Measurements from ENCODE around the gene SEMA4D.

Gene SEMA4D

DNA sequence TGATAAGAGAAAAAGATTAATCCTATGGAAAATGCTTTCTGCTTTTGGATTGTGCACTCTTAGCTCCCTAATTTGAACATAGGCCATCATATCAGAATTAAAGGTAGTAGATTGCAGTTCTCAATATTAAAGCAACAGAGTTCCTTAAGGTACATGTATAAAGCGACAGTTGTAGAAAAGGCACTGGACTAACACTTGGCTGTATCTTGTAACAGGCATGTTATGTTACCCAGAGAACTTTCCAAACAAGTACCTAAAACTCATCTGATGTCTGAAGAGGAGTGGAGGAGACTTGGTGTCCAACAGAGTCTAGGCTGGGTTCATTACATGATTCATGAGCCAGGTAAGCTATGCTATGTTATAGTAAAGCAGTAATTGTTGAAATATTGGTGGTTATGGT lies 183.0 kb downstream of the SEMA4D start:
- H3K27ac ChIP-seq: no peak overlapping the region
- no peak overlapping the region for H3K4me3 ChIP-seq (ENCODE audit: low read depth, low read length)
- H3K9me3 ChIP-seq (ENCODE audit: control insufficient read depth, low read length): no peaks in the 10 kb centered on the region
- no peaks in the 10 kb centered on the region for H3K79me2 ChIP-seq
- TF ChIP-seq, protein P1, sequence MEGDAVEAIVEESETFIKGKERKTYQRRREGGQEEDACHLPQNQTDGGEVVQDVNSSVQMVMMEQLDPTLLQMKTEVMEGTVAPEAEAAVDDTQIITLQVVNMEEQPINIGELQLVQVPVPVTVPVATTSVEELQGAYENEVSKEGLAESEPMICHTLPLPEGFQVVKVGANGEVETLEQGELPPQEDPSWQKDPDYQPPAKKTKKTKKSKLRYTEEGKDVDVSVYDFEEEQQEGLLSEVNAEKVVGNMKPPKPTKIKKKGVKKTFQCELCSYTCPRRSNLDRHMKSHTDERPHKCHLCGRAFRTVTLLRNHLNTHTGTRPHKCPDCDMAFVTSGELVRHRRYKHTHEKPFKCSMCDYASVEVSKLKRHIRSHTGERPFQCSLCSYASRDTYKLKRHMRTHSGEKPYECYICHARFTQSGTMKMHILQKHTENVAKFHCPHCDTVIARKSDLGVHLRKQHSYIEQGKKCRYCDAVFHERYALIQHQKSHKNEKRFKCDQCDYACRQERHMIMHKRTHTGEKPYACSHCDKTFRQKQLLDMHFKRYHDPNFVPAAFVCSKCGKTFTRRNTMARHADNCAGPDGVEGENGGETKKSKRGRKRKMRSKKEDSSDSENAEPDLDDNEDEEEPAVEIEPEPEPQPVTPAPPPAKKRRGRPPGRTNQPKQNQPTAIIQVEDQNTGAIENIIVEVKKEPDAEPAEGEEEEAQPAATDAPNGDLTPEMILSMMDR (IDR thresholded peaks at IDR 0.05): no peak
- H3K4me2 ChIP-seq (ENCODE audit: low read length): no peak overlapping the region
- H3K27me3 ChIP-seq (ENCODE audit: control insufficient read depth, insufficient read depth, low read length): no peaks in the 10 kb centered on the region
- peaks cover 6% of the 10 kb centered on the region for H3K4me1 ChIP-seq
- no peaks in the 10 kb centered on the region for H3K36me3 ChIP-seq (ENCODE audit: control insufficient read depth, insufficient read depth, low read length)
- H3K9ac ChIP-seq: no peak overlapping the region
- no peak overlapping the region for H2AFZ ChIP-seq

DNA sequence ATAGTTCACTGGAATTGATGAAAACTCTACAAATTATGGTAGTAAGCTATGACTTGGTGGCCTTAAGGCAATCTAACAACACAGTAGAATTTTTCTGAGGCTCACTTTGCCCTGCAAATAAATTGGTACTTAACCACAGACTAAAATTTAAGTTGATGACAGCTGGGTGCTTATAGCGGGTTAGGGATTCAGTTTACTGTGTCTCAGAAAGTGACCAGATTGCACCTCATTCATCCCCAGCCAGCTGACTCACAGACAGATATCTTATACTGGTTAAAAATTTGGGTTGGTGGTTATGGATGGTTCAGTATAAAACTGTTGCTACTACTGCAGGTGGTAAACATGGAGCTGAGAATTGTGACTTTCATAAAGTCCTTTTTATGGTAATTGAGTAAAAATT lies 184.1 kb downstream of the SEMA4D start:
- no peak overlapping the region for H3K4me2 ChIP-seq (ENCODE audit: low read length)
- no peak overlapping the region for H3K4me3 ChIP-seq (ENCODE audit: low read depth, low read length)
- H3K4me1 ChIP-seq: peaks cover 4% of the 10 kb centered on the region
- TF ChIP-seq, protein P1 (IDR thresholded peaks at IDR 0.05): no peak
- H3K36me3 ChIP-seq (ENCODE audit: control insufficient read depth, insufficient read depth, low read length): no peaks in the 10 kb centered on the region
- no peaks in the 10 kb centered on the region for H3K79me2 ChIP-seq
- no peak overlapping the region for H3K9ac ChIP-seq
- no peaks in the 10 kb centered on the region for H3K27me3 ChIP-seq (ENCODE audit: control insufficient read depth, insufficient read depth, low read length)
- no peaks in the 10 kb centered on the region for H3K9me3 ChIP-seq (ENCODE audit: control insufficient read depth, low read length)
- no peak overlapping the region for H2AFZ ChIP-seq
- H3K27ac ChIP-seq: no peak overlapping the region

DNA sequence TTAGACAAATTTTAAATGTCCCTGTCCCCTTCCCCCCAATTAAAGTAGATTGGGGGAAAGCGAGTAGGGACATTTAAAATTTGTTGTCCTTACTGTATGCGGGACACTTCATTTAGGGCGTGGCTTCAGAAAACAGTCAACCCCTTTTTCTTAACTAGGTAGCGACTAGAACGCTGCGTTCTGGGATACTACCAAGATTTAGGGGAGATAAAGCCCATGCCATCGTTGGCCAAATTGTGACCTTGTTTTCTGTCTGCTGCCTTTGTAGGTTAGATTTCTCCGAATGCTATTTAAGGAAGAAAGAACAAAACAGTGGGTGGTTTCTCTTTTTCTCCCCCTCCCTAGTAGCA lies 185.7 kb downstream of the SEMA4D start:
- no peaks in the 10 kb centered on the region for H3K79me2 ChIP-seq
- H3K4me2 ChIP-seq (ENCODE audit: low read length): peak overlapping the region; percentile 71
- H3K4me3 ChIP-seq (ENCODE audit: low read depth, low read length): peak overlapping the region; percentile 95
- H3K27me3 ChIP-seq (ENCODE audit: control insufficient read depth, insufficient read depth, low read length): no peaks in the 10 kb centered on the region
- TF ChIP-seq, protein P1 (IDR thresholded peaks at IDR 0.05): no peak
- no peak overlapping the region for H3K27ac ChIP-seq
- H3K9me3 ChIP-seq (ENCODE audit: control insufficient read depth, low read length): no peaks in the 10 kb centered on the region
- H3K4me1 ChIP-seq: peaks cover 4% of the 10 kb centered on the region
- no peak overlapping the region for H3K9ac ChIP-seq
- no peaks in the 10 kb centered on the region for H3K36me3 ChIP-seq (ENCODE audit: control insufficient read depth, insufficient read depth, low read length)
- peak overlapping the region; percentile 46 for H2AFZ ChIP-seq

DNA sequence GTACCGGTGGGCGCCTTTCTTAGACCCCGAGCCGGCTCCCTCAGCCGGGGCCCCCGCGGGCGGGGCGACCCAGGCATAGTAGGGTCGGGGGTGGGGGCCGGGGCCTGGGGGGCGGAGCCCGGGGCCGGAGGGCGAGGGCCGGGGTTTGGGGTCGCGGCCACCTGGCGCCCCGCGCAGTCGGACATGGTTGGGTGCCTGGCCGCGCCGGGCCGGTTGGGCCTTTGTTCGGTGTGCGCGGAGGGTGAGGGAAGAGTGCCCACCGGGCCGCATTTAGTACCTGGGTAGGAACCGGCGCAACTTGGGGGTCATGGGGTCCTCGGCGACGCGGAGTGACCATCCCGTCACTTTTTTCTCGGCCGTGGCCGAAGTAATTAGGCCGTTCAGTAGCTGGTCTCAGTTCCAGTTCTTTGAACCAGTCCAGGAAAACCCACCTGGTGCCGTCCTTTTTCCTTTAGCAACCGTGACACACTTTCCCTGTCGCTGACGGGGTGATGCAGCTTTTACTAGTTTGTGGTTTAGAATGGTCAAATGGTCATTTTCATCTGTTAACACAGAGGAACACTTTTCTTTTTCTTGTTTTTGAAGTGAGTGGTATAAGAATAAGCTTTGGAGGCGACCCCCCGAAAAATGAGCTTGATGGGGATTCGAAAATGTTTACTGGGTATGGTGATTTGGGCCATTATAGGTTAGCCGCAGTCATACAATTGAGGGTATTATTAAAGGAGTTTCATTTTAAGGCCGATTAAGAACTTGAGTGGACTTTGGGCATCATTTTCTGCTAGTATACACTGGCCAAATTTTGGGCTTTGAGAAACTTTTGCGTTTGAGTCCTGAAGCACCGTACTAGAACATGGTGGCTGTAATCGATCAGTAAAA lies 186.3 kb downstream of the SEMA4D start:
- TF ChIP-seq, protein P1 (IDR thresholded peaks at IDR 0.05): no peak
- H3K79me2 ChIP-seq: no peaks in the 10 kb centered on the region
- no peak overlapping the region for H3K9ac ChIP-seq
- H2AFZ ChIP-seq: peak overlapping the region; percentile 46
- H3K9me3 ChIP-seq (ENCODE audit: control insufficient read depth, low read length): no peaks in the 10 kb centered on the region
- H3K36me3 ChIP-seq (ENCODE audit: control insufficient read depth, insufficient read depth, low read length): no peaks in the 10 kb centered on the region
- H3K4me3 ChIP-seq (ENCODE audit: low read depth, low read length): peak overlapping the region; percentile 95
- H3K4me2 ChIP-seq (ENCODE audit: low read length): peak overlapping the region; percentile 71
- H3K27ac ChIP-seq: no peak overlapping the region
- no peaks in the 10 kb centered on the region for H3K27me3 ChIP-seq (ENCODE audit: control insufficient read depth, insufficient read depth, low read length)
- H3K4me1 ChIP-seq: peaks cover 4% of the 10 kb centered on the region

Data from parathyroid adenoma (tissue), 2 donors.